SK-N-MC (cell line): ENCODE results near the gene PCNT.

Experiments used
- DNase-seq: peaks from one replicate; pipeline ENCODE4 v3.0.0-alpha.2; 2011; ENCODE audit warnings: low read depth, low spot score
- H3K27ac ChIP-seq: fragments of 200-600 bp; sonication (generic); 2 replicates; pipeline ENCODE4 v1.5.1; 2016; ENCODE audit warnings: mixed run types
- H3K36me3 ChIP-seq: fragments of 200-600 bp; sonication (generic); 2 replicates; pipeline ENCODE4 v1.6.1; 2017; ENCODE audit warnings: antibody characterized with exemption, low read length, mixed read lengths; ENCODE audit not compliant: insufficient read depth
- H3K4me3 ChIP-seq: fragments of 200-600 bp; sonication (generic); 2 replicates; pipeline ENCODE4 v1.5.1; 2016
- H3K9ac ChIP-seq: fragments of 200-600 bp; sonication (generic); 2 replicates; pipeline ENCODE4 v1.8.0; 2017; ENCODE audit warnings: mixed run types, mixed read lengths; ENCODE audit not compliant: insufficient read length
- H3K9me3 ChIP-seq: fragments of 200-600 bp; sonication (generic); 2 replicates; pipeline ENCODE4 v1.6.1; 2017; ENCODE audit warnings: low read depth, mild to moderate bottlenecking, antibody characterized with exemption, low read length, moderate library complexity, mixed read lengths
- EZH2 ChIP-seq: fragments of 200-600 bp; sonication (generic); IDR thresholded peaks from one replicate; pipeline ENCODE4 v1.6.1; 2017; ENCODE audit warnings: antibody characterized with exemption
- FOXP2 ChIP-seq: optimal IDR thresholded peaks from 2 replicates; pipeline ENCODE3; 2011; ENCODE audit warnings: mild to moderate bottlenecking, moderate library complexity; ENCODE audit not compliant: insufficient read depth; ENCODE audit errors: extremely low read length, control extremely low read depth
- POLR2AphosphoS5 ChIP-seq: IDR thresholded peaks from 2 replicates; pipeline ENCODE4 v1.6.1; 2012; ENCODE audit warnings: mild to moderate bottlenecking, low read depth, low read length, borderline replicate concordance

The PCNT gene

GRCh38 chr21:46356005-46356338 lies 32.0 kb downstream of the PCNT start:
- no peaks in the 10 kb centered on the region for H3K9me3 ChIP-seq

GRCh38 chr21:46356494-46357334 lies 32.8 kb downstream of the PCNT start:
- TF ChIP-seq FOXP2, result no peak
- TF ChIP-seq POLR2AphosphoS5, result no peak
- TF ChIP-seq EZH2, result no peak
- H3K4me3 ChIP-seq, result no peak overlapping the region
- H3K9me3 ChIP-seq, result no peaks in the 10 kb centered on the region
- H3K9ac ChIP-seq, result no peak overlapping the region
- H3K27ac ChIP-seq, result no peak overlapping the region
- no peak for DNase-seq
- H3K36me3 ChIP-seq, result peaks cover 67% of the 10 kb centered on the region; the same call in 1 of the 2 replicates

More at GRCh38 chr21:46356005-46356338, 32.0 kb downstream of the PCNT start:
- no peak for DNase-seq
- H3K27ac ChIP-seq, result no peak overlapping the region
- peaks cover 69% of the 10 kb centered on the region for H3K36me3 ChIP-seq
- TF ChIP-seq FOXP2, result no peak
- no peak for TF ChIP-seq EZH2
- TF ChIP-seq POLR2AphosphoS5, result no peak
- no peak overlapping the region for H3K4me3 ChIP-seq
- H3K9ac ChIP-seq, result no peak overlapping the region

- DNase-seq, result no peak
- H3K9ac ChIP-seq, result no peak overlapping the region
- TF ChIP-seq EZH2 (no peak), POLR2AphosphoS5 (no peak), FOXP2 (no peak)
- H3K4me3 ChIP-seq, result no peak overlapping the region
- H3K27ac ChIP-seq, result no peak overlapping the region
- no peaks in the 10 kb centered on the region for H3K9me3 ChIP-seq
- peaks cover 69% of the 10 kb centered on the region; the same call in 1 of the 2 replicates for H3K36me3 ChIP-seq
Measured at GRCh38 chr21:46357335-46357604, 33.3 kb downstream of the PCNT start.

GRCh38 chr21:46357684-46358425 lies 33.9 kb downstream of the PCNT start:
- TF ChIP-seq POLR2AphosphoS5 (no peak), FOXP2 (no peak), EZH2 (no peak)
- Histone ChIP-seq H3K36me3 (peaks cover 65% of the 10 kb centered on the region; the same call in 1 of the 2 replicates), H3K9me3 (no peaks in the 10 kb centered on the region), H3K27ac (no peak overlapping the region), H3K4me3 (no peak overlapping the region), H3K9ac (no peak overlapping the region)
- no peak for DNase-seq

- peaks cover 60% of the 10 kb centered on the region for H3K36me3 ChIP-seq
- DNase-seq, result no peak
- H3K27ac ChIP-seq, result no peak overlapping the region
- no peak overlapping the region for H3K4me3 ChIP-seq
- no peak overlapping the region for H3K9ac ChIP-seq
- no peaks in the 10 kb centered on the region for H3K9me3 ChIP-seq
- TF ChIP-seq FOXP2, result no peak
- TF ChIP-seq POLR2AphosphoS5, result no peak
- TF ChIP-seq EZH2, result no peak
Measured at GRCh38 chr21:46361176-46361575, 37.2 kb downstream of the PCNT start.

GRCh38 chr21:46361935-46362334 lies 38.0 kb downstream of the PCNT start:
- TF ChIP-seq EZH2 (no peak), POLR2AphosphoS5 (no peak), FOXP2 (no peak)
- Histone ChIP-seq H3K9me3 (no peaks in the 10 kb centered on the region), H3K9ac (no peak overlapping the region), H3K4me3 (no peak overlapping the region), H3K27ac (no peak overlapping the region), H3K36me3 (peaks cover 62% of the 10 kb centered on the region)
- DNase-seq, result no peak

- TF ChIP-seq POLR2AphosphoS5, result no peak
- no peak for TF ChIP-seq EZH2
- no peak for TF ChIP-seq FOXP2
- H3K27ac ChIP-seq, result no peak overlapping the region
- H3K36me3 ChIP-seq, result peaks cover 63% of the 10 kb centered on the region
- no peak for DNase-seq
- H3K4me3 ChIP-seq, result no peak overlapping the region
- no peaks in the 10 kb centered on the region for H3K9me3 ChIP-seq
- no peak overlapping the region for H3K9ac ChIP-seq
Measured at GRCh38 chr21:46362946-46363345, 39.0 kb downstream of the PCNT start.

GRCh38 chr21:46363698-46364097 lies 39.7 kb downstream of the PCNT start:
- H3K9ac ChIP-seq, result no peak overlapping the region
- no peak overlapping the region for H3K27ac ChIP-seq
- H3K36me3 ChIP-seq, result peaks cover 61% of the 10 kb centered on the region
- TF ChIP-seq FOXP2, result no peak
- no peak for TF ChIP-seq EZH2
- TF ChIP-seq POLR2AphosphoS5, result no peak
- H3K9me3 ChIP-seq, result no peaks in the 10 kb centered on the region
- no peak overlapping the region for H3K4me3 ChIP-seq
- DNase-seq, result no peak
